ENCODE data around the gene RAB11FIP4.

DNA sequence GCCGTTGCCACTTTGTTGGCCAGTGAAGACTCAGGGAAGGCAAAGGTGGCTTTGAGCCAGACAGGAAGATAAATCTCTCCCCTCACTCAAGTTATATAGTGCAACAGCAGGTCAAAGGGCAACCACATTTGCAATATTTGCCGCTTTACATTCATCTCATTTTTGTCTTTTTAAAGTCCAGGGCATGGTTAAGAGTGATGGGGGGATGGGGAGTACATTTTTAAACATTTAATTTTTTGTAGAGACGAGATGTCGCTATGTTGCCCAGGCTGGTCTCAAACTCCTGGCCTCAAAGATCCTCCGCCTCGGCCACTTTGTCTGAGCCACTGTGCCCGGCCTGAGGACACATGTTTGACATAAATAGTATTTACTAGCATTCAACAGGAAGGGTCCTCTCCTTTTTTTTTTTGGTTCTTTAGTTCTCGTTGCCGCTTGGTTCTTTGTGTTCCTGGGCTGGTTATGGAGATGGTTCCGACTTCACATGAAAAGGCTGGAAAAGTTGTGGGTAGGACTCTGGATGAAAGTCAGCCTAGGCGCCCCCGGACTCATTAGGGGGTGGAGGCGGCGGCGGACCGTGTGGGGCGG, 95.7 kb downstream of the RAB11FIP4 start:
- no peak for TF ChIP-seq POLR2A (IDR thresholded peaks at IDR 0.05)
- TF ChIP-seq, protein P1, sequence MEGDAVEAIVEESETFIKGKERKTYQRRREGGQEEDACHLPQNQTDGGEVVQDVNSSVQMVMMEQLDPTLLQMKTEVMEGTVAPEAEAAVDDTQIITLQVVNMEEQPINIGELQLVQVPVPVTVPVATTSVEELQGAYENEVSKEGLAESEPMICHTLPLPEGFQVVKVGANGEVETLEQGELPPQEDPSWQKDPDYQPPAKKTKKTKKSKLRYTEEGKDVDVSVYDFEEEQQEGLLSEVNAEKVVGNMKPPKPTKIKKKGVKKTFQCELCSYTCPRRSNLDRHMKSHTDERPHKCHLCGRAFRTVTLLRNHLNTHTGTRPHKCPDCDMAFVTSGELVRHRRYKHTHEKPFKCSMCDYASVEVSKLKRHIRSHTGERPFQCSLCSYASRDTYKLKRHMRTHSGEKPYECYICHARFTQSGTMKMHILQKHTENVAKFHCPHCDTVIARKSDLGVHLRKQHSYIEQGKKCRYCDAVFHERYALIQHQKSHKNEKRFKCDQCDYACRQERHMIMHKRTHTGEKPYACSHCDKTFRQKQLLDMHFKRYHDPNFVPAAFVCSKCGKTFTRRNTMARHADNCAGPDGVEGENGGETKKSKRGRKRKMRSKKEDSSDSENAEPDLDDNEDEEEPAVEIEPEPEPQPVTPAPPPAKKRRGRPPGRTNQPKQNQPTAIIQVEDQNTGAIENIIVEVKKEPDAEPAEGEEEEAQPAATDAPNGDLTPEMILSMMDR (IDR thresholded peaks at IDR 0.05): no peak
